NCI-H2227 treated with DMSO at 0.1 percent for 48 hours (cell line): ENCODE measurements around the gene SCFD2.
"Not testable (repeated sequence)": the region's sequence is repeated elsewhere in the genome, so short reads cannot be mapped to it uniquely, and the experiment has no call there.

Source experiments
- DNase-seq: peaks from one replicate; lab custom pipeline; 2025; lab: John Stamatoyannopoulos, UW

Gene SCFD2

DNA sequence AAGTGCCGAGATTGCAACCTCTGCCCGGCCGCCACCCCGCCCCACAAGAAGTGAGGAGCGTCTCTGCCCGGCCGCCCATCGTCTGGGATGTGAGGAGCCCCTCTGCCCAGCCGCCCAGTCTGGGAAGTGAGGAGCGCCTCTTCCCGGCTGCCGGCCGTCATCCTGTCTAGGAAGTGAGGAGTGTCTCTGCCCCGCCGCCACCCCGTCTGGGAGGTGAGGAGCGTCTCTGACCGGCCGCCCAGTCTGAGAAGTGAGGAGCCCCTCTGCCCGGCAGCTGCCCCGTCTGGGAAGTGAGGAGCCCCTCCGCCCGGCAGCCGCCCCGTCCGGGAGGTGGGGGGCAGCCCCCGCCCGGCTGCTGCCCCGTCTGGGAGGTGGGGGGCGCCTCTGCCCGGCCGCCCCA is 226.6 kb downstream of the SCFD2 start:
- not testable (repeated sequence) for DNase-seq

DNA sequence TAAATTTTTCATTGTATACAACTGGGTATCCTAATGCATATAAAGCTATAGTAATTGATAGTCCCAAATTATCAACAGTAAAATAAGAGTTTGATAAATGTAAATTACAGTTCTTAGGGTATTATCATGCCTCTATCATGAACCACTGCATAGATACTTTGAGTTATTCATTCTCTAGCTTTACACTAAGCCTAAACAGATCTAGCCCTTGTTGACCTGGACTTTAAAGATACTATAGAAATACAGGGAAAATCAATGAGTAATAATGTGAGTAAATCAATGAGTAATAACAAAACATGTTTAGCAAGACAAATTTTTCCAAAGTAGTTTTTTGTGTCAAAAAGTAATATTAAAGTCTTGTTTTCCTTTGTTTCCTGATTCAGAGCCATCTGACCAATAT is 228.4 kb downstream of the SCFD2 start:
- no peak for DNase-seq

DNA sequence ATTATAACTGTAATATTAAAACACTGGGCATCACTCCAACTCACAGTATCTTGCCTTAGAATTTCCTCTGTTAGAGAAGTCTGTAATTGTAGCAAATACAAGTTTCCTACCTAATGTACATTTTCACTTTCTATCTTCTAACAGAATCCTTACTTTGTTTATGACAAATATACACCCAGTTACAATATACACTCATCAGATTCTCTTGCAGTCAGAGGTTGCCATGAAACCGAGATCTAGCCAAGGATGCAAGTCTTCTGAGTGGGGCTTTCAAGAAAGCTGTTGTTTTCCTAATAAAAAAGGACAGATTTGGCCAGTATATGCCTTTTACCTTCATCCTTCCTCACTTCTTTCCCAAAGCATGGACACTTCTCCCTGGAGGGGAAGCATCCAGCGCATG is 228.9 kb downstream of the SCFD2 start:
- DNase-seq: no peak

DNA sequence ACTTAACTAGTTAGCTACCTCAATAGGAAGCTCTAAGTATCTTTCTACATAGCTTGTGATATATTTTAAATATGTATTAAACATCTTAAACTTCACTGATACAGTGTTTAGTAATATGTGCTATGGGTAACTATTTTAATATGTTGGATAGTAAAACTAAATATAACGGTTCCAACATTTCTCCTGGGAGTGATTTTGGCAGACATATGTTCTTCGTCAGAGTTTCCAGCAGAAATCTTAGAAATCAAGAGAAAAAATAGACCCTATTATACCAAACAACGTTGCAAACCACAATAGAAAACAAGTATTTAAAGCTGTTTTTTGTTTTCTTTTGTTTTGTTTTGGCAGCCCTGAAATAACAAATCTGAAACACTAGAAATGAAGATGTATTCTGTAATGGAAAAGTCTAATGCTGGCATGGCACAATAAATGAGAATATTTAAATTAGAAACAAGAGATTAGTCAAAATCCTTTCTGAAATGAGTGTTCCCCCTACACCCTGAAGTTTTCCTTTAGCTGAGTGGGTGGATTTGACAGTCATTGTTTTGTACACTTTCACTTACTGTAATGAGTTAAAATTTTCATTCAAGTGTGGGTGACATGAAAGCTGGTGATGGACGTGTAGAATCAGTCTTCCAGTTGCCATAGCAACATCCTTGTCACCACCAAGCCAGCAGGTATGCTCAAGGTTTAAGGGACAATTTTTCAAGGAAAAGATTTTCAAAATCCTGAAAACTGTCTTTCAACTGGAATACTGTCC is 233.5 kb downstream of the SCFD2 start:
- no peak for DNase-seq

DNA sequence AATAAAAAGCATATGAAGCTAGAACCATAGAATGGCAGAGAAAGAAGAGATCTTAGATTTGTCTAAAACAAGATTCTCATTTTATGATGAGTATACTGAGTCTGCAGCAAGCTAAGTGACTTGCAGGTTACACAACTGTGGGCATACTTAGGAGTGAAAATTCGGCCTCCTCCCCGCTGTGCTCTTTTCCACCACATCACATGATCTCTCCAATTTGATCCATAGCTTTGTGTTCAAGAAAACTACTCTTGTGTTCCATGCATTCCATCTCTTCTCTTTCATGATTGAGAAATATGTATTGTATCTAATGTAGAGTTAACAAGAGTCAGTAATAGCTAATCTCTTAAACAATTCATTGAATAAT is 234.3 kb downstream of the SCFD2 start:
- DNase-seq: no peak

- no peak for DNase-seq
These were observed 234.8 kb downstream of the SCFD2 start for GRCh38 chr4:53130896-53131561.

GRCh38 chr4:53128706-53129357 is 237.0 kb downstream of the SCFD2 start:
- no peak for DNase-seq

- DNase-seq: no peak
These were observed 237.6 kb downstream of the SCFD2 start for GRCh38 chr4:53128231-53128630.

DNA sequence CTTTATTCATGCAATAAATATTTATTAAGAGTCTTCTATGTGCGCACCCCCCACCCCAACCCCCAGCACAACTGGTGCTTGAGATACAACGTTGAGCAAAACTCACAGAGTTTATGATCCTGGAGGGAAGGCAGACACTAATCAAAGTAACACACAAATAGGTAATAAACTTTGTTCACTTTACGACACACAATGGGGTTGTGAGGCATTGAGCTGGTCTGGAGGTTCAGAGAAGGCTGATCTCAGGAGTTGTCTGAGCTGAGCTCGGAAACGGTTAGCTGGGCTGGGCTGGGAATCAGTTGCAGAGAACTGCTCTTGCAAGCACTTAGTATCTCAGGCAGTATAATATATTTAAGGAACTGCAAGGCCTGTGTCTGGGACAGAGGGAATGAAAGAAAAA is 238.5 kb downstream of the SCFD2 start:
- no peak for DNase-seq

- no peak for DNase-seq
These were observed 239.8 kb downstream of the SCFD2 start for GRCh38 chr4:53126099-53126498.

GRCh38 chr4:53123819-53124218 is 242.0 kb downstream of the SCFD2 start:
- DNase-seq: no peak

DNA sequence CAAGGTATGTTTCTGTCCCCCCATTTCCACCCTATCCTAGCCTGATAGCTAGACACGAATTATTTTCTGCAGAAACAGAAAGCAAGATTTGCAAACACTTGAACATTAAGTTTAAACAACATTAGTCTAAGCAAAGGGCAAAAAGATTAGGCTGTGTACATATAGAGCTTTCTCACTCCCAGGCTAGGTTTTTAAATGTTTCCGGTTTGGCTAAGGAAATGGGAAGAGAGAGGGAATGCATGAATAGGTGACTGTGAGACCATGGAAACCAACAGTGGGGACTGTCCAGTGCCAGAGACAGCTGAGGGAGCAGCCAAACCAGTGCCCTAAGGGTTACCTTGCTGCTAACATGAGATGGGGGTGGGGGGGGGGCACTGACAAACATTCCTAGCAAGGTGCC is 242.7 kb downstream of the SCFD2 start:
- no peak for DNase-seq

- DNase-seq: no peak
These were observed 243.4 kb downstream of the SCFD2 start for GRCh38 chr4:53122280-53123116.

- no peak for DNase-seq
These were observed 244.5 kb downstream of the SCFD2 start for GRCh38 chr4:53121264-53121865.

DNA sequence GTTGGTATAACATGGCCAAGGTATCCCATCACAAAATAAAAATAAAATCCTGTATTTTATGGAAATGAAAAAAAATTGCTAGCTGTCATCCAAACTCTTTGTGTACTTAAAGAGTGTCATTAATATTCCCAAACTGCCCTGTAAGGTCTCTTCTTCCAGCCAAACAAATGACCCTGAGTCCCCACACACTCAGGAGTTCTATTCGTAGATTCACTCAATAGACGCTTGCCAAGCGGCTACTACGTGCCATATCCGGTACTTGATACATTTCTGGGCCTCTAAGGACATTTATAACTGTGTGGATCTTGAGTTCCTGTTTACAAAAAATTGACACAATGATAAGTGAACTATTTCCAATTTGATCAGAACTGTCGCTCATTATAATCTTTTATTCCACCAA is 245.1 kb downstream of the SCFD2 start:
- no peak for DNase-seq

- no peak for DNase-seq
These were observed 246.2 kb downstream of the SCFD2 start for GRCh38 chr4:53119680-53120079.

DNA sequence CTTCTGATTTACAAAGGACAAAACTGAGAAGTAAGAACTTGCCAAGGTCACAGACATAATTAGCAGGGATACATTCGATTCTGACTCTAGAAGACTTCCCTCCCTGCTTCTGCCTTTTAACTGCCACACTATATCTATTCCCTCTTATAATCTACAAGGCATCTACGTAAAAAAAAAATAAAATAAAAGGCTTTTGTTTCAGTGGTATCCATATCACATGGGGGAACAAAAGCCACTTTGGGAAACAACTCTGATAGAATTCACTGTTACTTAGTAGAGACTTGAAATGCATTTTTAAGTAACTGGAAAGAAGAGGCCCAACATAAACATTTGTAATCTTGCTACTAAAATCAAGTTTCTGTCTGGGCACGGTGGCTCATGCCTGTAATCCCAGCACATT is 247.2 kb downstream of the SCFD2 start:
- no peak for DNase-seq

- no peak for DNase-seq
These were observed 248.9 kb downstream of the SCFD2 start for GRCh38 chr4:53116954-53117353.

GRCh38 chr4:53113431-53114225 is 252.2 kb downstream of the SCFD2 start:
- DNase-seq: no peak

DNA sequence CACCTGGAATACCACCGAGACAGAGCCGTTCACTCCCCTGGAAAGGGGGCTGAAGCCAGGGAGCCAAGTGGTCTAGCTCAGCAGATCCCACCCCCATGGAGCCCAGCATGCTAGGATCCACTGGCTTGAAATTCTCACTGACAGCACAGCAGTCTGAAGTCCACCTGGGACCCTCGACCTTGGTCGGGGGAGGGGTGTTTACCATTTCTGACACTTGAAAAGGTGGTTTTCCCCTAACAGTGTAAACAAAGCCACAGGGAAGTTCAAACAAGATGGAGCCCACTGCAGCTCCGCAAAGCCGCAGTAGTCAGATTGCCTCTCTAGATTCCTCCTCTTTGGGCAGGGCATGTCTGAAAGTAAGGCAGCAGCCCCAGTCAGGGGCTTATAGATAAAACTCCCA is 260.5 kb downstream of the SCFD2 start:
- no peak for DNase-seq

- DNase-seq: no peak
These were observed 262.4 kb downstream of the SCFD2 start for GRCh38 chr4:53103481-53103880.
